GM18873 (cell line): Measurements from ENCODE around the gene FAM234A.

ENCODE experiments used
- ATAC-seq: cut with Tn5 transposase; IDR thresholded peaks from one replicate; pipeline ENCODE4 v1.9.1; 2021; ENCODE audit warnings: mild to moderate bottlenecking, moderate library complexity, moderate number of reproducible peaks; ENCODE audit not compliant: unreplicated experiment, low FRiP score

The FAM234A gene

GRCh38 chr16:280005-280460 lies 45.4 kb downstream of the FAM234A start:
- ATAC-seq: no peak

GRCh38 chr16:280552-280951 lies 45.9 kb downstream of the FAM234A start, which contains the start of gene ARHGDIG:
Gene ARHGDIG (plus strand): TSS chr16:280591. CDS start chr16:280681, 90 bp downstream.
- ATAC-seq: no peak

GRCh38 chr16:280991-281659 lies 46.5 kb downstream of the FAM234A start:
- no peak for ATAC-seq

DNA sequence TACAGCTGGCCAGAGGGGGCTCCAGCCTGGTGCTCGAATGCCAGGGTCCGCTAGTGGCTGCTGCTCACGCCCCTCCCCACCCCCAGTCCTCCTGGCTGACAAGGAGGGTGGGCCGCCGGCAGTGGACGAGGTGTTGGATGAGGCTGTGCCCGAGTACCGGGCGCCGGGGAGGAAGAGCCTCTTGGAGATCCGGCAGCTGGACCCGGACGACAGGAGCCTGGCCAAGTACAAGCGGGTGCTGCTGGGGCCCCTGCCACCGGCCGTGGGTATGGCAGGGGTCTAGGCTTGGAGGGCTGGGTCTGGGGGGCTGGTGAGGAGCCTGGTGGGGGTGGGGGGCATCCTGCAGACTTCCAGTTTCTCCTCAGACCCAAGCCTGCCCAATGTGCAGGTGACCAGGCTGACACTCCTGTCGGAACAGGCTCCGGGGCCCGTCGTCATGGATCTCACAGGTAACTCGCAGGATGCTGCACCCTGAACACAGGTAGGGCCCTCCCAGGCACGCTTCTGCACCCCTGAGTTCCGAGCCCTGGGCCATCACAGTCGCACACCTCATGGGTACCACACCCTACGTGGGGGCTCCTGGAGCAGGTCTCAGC lies 47.1 kb downstream of the FAM234A start:
- no peak for ATAC-seq

DNA sequence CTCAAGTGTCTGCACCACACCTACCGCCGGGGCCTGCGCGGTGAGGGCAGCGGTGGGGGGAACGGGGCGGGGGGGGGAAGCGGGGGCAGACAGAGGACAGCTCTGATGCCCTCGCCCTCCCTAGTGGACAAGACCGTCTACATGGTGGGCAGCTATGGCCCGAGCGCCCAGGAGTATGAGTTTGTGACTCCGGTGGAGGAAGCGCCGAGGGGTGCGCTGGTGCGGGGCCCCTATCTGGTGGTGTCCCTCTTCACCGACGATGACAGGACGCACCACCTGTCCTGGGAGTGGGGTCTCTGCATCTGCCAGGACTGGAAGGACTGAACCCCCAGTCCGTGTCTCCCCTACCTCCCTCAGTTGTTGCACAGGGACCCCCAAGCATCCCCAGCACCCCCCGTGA lies 47.9 kb downstream of the FAM234A start:
- no peak for ATAC-seq

GRCh38 chr16:283033-283805 lies 48.6 kb downstream of the FAM234A start, which contains the start of gene PDIA2:
Gene PDIA2 (plus strand): TSS chr16:283164. CDS start chr16:283170, 6 bp downstream.
- ATAC-seq: no peak

DNA sequence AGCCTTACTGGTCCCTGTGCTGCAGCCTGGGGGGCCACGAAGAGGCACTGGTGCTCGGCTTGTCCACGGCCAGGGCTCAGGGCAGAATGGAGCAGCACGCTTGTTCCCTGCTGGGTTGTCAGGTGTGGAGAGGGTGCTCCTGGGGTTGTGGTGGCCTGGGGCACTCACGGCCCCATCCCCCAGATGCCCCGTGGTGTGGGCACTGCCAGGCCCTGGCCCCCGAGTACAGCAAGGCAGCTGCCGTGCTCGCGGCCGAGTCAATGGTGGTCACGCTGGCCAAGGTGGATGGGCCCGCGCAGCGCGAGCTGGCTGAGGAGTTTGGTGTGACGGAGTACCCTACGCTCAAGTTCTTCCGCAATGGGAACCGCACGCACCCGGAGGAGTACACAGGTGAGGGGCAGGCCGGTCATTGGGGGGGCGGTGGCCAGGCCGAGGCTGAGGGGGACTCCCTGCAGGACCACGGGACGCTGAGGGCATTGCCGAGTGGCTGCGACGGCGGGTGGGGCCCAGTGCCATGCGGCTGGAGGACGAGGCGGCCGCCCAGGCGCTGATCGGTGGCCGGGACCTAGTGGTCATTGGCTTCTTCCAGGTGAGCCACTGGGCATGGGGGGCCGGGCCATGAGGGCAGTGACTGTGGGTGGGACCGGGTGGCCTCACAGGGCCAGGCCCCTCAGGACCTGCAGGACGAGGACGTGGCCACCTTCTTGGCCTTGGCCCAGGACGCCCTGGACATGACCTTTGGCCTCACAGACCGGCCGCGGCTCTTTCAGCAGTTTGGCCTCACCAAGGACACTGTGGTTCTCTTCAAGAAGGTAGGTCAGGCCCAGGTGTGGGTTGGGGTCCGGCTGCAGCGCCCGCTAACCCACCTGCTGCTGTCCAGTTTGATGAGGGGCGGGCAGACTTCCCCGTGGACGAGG lies 49.8 kb downstream of the FAM234A start:
- no peak for ATAC-seq

DNA sequence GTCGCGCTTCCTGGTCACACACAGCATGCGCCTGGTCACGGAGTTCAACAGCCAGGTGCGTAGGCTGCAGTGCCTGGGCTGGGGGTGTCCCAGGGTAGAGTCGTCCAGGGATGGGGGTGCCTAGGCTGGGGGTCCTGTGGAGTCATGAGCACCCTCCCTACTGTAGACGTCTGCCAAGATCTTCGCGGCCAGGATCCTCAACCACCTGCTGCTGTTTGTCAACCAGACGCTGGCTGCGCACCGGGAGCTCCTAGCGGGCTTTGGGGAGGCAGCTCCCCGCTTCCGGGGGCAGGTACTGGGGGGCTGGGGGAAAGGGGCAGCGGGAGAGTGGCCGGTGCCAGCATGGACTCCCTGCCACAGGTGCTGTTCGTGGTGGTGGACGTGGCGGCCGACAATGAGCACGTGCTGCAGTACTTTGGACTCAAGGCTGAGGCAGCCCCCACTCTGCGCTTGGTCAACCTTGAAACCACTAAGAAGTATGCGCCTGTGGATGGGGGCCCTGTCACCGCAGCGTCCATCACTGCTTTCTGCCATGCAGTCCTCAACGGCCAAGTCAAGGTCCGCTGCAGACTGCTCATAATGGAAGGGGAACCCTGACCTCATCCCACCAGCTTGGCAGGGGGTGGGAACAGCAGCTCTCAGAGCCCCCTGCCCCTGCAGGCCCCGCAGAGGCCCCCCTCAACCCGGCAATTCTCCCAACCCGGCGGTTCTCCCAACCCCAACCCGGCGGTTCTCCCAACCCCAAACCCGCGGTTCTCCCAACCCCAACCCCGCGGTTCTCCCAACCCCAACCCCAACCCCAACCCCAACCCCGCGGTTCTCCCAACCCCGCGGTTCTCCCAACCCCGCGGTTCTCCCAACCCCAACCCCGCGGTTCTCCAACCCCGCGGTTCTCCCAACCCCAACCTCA lies 50.8 kb downstream of the FAM234A start:
- ATAC-seq: no peak

DNA sequence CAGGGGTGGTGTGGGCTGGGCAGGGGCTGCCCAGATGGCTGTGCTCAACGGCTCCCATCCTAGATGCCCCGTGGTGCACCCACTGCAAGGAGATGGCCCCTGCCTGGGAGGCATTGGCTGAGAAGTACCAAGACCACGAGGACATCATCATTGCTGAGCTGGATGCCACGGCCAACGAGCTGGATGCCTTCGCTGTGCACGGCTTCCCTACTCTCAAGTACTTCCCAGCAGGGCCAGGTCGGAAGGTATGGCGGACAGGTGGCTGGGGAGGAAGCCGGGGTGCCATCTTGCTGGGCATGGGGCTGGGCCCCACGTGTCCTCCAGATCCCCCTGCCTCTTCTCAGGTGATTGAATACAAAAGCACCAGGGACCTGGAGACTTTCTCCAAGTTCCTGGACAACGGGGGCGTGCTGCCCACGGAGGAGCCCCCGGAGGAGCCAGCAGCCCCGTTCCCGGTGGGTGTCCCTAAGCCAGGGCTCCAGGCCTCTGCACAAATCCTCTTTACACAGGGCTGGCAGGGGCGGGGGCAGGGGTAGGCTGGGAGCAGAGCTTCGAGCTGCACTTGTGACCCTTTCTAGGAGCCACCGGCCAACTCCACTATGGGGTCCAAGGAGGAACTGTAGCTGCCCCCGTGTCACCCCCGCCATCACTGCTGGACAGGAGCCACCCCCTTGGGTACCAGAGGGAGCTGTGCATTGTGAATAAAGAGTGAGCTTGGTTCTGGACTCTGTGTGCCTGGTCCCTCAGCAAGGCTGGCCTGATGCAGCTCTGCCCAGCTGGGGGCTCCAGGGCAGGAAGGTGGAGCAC lies 52.1 kb downstream of the FAM234A start:
- ATAC-seq: no peak

GRCh38 chr16:287298-287811 lies 52.7 kb downstream of the FAM234A start:
- ATAC-seq: no peak

DNA sequence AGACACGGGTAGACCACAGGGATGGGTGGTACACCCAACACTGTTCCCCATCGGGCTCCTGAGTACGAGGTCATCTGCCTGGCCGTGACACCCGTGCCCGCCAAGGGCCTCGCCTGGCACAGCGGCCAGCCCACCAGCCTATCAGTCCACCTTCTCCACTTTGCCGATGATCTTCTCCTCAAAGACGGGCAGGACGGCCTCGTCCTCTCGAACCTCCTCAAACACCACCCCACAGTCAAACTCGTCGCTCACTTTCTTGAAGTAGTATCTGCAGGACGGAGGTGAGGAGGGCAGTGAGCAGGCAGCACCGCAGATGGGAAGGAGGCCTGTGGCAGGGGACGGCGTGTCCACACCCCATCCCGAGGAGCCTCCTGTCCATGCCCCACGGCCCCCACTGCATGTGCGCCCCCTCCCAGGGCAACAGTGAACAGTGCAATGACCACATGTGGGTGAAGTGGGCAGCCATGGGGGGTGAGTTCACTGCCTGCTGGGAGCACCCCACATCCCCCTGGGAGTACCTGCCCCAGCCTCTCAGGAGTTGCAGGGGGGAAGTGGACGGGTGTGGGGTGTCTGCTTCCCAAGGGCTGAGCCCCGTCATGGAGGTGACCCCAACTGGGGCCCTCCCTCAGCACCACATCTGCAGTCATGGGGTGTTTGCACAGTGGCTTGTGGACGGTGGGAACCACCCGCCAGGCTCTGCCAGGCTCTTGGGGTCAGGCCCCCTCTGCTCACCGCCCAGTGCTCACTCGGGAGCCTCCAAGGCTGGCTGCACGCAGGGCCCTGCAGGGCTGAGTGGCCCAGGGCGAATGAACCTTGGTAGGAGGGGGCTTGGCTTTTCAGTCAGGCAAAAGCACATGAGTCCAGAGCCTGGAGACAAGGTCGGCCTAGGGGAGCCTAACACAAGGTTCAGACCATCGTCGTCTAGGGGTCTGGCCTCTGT lies 53.6 kb downstream of the FAM234A start:
- no peak for ATAC-seq

DNA sequence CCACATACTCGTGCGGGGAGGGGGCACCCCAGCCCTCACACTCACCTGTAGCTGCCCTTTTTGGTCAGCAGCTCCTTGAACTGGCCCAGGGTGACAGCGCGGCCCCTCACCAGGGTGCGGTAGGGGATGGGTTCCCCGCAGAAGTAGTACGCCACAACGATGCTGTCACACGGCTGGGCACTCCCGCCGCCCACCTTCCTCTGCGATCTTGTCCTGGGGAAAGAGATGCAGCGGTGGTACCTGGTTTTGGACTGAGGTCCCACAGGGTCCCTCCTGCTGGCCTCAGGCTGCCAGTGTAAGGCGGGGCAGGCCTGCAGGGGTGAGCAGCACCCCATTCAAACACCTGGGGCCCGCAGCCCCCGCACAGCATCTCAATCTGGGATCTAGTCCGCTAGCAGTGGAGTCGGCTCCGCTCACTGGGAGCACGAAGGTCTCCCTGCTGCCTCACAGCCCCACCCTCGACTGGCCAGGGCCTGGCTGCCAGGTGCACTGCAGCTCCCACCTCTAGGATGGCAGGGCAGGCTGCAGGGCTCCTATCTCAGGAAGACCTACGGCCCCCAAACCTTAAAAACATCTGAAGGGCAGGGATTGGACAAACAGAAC lies 54.9 kb downstream of the FAM234A start:
- no peak for ATAC-seq

DNA sequence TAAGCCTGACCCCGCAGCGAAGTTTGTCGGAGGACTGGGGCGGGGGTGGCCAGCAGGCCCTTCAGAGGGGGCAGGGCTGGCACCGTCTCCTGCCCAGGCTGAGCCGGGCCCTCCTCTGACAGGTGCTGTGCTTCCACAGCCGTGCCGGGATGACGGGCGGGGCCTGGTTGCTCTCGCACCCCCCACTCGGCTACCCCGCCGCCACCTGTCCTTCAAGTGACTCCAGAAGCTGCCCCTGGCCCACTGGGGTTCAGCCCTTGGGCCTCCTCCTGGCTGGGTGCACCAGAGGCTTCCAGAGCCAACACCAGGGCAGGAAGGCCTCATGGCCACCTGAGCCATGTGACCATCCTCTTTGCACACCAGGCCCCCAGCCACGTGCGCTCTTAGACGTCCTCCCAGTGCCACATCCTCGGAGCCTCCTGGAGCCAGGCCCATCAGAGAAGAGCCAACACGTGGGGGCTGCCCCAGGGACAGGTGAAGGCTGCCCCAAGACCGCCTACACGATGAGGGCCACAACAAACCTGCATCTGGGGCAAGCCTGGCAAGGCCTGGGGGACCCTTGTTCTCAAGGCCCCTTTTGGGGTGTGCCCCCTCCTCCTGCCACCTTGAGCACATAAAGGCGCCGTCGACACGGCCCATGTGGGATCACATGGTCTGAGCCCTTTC lies 55.5 kb downstream of the FAM234A start:
- ATAC-seq: no peak

GRCh38 chr16:290681-291405 lies 56.2 kb downstream of the FAM234A start:
- no peak for ATAC-seq

- no peak for ATAC-seq
Observed at GRCh38 chr16:291539-291938, 56.9 kb downstream of the FAM234A start.
